Skeletal muscle cell (primary cell): Measurements from ENCODE around the gene GDPD5.

ENCODE experiments used
- DNase-seq: peaks from one replicate; pipeline ENCODE4 v3.0.0-alpha.2; 2010; ENCODE audit warnings: low read depth
- H3K4me3 ChIP-seq: 2 replicates; pipeline ENCODE4 v1.5.1; 2011; ENCODE audit warnings: low read depth, mild to moderate bottlenecking, control low read depth, low read length, moderate library complexity

GDPD5 gene

GRCh38 chr11:75558939-75559843 is 33.5 kb upstream of the GDPD5 start:
- peak; percentile 35 for DNase-seq

GRCh38 chr11:75557666-75558494 is 32.1 kb upstream of the GDPD5 start:
- H3K4me3 ChIP-seq = peak overlapping the region; percentile 20
- peak; percentile 89 for DNase-seq

More at GRCh38 chr11:75558939-75559843, 33.5 kb upstream of the GDPD5 start:
- H3K4me3 ChIP-seq = peak overlapping the region; percentile 8

GRCh38 chr11:75556275-75556674 is 30.5 kb upstream of the GDPD5 start:
- no peak overlapping the region for H3K4me3 ChIP-seq

GRCh38 chr11:75555079-75555811 is 29.5 kb upstream of the GDPD5 start:
- H3K4me3 ChIP-seq = peak overlapping the region; percentile 28
- no peak for DNase-seq

More at GRCh38 chr11:75556275-75556674, 30.5 kb upstream of the GDPD5 start:
- no peak for DNase-seq

- peak overlapping the region; percentile 28 for H3K4me3 ChIP-seq
- DNase-seq = peak; percentile 100
Measured at GRCh38 chr11:75554258-75555022, 28.7 kb upstream of the GDPD5 start.

- H3K4me3 ChIP-seq = no peak overlapping the region
- DNase-seq = no peak
Measured at GRCh38 chr11:75553889-75554257, 28.1 kb upstream of the GDPD5 start.

GRCh38 chr11:75553182-75553581 is 27.4 kb upstream of the GDPD5 start:
- DNase-seq = no peak
- H3K4me3 ChIP-seq = no peak overlapping the region

GRCh38 chr11:75549370-75549958 is 23.7 kb upstream of the GDPD5 start:
- H3K4me3 ChIP-seq = no peak overlapping the region
- DNase-seq = no peak

- DNase-seq = no peak
- H3K4me3 ChIP-seq = no peak overlapping the region
Measured at GRCh38 chr11:75548595-75549272, 23.0 kb upstream of the GDPD5 start.

- no peak for DNase-seq
- no peak overlapping the region for H3K4me3 ChIP-seq
Measured at GRCh38 chr11:75547617-75548058, 21.9 kb upstream of the GDPD5 start.

GRCh38 chr11:75547177-75547576 is 21.4 kb upstream of the GDPD5 start:
- H3K4me3 ChIP-seq = no peak overlapping the region
- no peak for DNase-seq

GRCh38 chr11:75543806-75544205 is 18.1 kb upstream of the GDPD5 start:
- no peak for DNase-seq

GRCh38 chr11:75542088-75542438 is 16.3 kb upstream of the GDPD5 start:
- DNase-seq = no peak
- H3K4me3 ChIP-seq = no peak overlapping the region

More at GRCh38 chr11:75543806-75544205, 18.1 kb upstream of the GDPD5 start:
- H3K4me3 ChIP-seq = no peak overlapping the region

- no peak overlapping the region for H3K4me3 ChIP-seq
- DNase-seq = no peak
Measured at GRCh38 chr11:75541193-75542087, 15.7 kb upstream of the GDPD5 start.

- H3K4me3 ChIP-seq = no peak overlapping the region
- DNase-seq = no peak
Measured at GRCh38 chr11:75539459-75540334, 14.0 kb upstream of the GDPD5 start.
